Endothelial cell of umbilical vein (primary cell): ENCODE measurements around the gene TOMM20. TPM values are rescaled to one million over a fixed set of nuclear protein-coding genes. Genes with fewer than 3 reads are reported as not detected.

Experiments
- BruUV-seq: library from RNA; stranded (reverse); fragments of 400-500 nt; replicated peaks from 2 replicates; lab custom pipeline; 2021; lab: Mats Ljungman, UMichigan
- CTCF ChIA-PET: fragments of 300-600, 350-600 bp; sonication (Branson Sonifier 250); formaldehyde crosslinking; loops from one replicate; lab custom pipeline; 2021; ENCODE audit warnings: antibody characterized with exemption, inconsistent platforms; lab: Charles Lee
- POLR2A ChIA-PET: fragments of 300-600, 350-600 bp; sonication (Branson Sonifier 250); formaldehyde crosslinking; loops from one replicate; lab custom pipeline; 2021; ENCODE audit warnings: antibody characterized with exemption, inconsistent platforms; lab: Charles Lee
- DNase-seq: peaks from one replicate; pipeline ENCODE4 v3.0.0-alpha.2; 2011; ENCODE audit warnings: low read depth, low spot score
- FAIRE-seq: peaks from 2 replicates; lab custom pipeline; 2011; peaks lifted over from hg19 to GRCh38; lab: Jason Lieb, UNC
- H2AFZ ChIP-seq: 2 replicates; pipeline ENCODE4 v1.6.0; 2012; ENCODE audit warnings: low read depth, low read length, control low read depth, inconsistent platforms
- H3K27ac ChIP-seq: 2 replicates; pipeline ENCODE4 v1.5.1; 2011; ENCODE audit warnings: low read depth, mild to moderate bottlenecking, control low read depth, low read length, moderate library complexity; ENCODE audit not compliant: insufficient read depth
- H3K27me3 ChIP-seq, 2 experiments: 2 replicates each; pipeline versions ENCODE4 v1.6.0 to v1.6.1; 2011; ENCODE audit warnings: low read length in 2 of 2, mixed read lengths in 1 of 2; ENCODE audit not compliant: control insufficient read depth in 2 of 2, insufficient read depth in 2 of 2
- H3K36me3 ChIP-seq, 2 experiments: 2 replicates in 1 of 2; 3 replicates in 1 of 2; pipeline ENCODE4 v1.5.1; 2011; ENCODE audit warnings: low read length in 2 of 2, mild to moderate bottlenecking in 1 of 2, moderate library complexity in 1 of 2; ENCODE audit not compliant: control insufficient read depth in 2 of 2, insufficient read depth in 2 of 2; ENCODE audit errors: extremely low read depth in 1 of 2
- H3K4me1 ChIP-seq: 3 replicates; pipeline ENCODE4 v1.5.1; 2011; ENCODE audit warnings: mild to moderate bottlenecking, low read length; ENCODE audit not compliant: control insufficient read depth, insufficient read depth; ENCODE audit errors: extremely low read depth
- H3K4me2 ChIP-seq: 2 replicates; pipeline ENCODE4 v1.6.1; 2011; ENCODE audit warnings: low read length, control low read depth, mixed read lengths; ENCODE audit not compliant: insufficient read depth
- H3K4me3 ChIP-seq, 3 experiments: fragments of 200-600 bp in 1 of 3; sonication (generic), shearing (Covaris generic) in 1 of 3; replicated peaks in 1 of 3; 2 replicates each; pipeline ENCODE4 v1.5.1; 2011 to 2016; ENCODE audit warnings: control low read depth in 3 of 3, low read length in 3 of 3, mild to moderate bottlenecking in 2 of 3, inconsistent platforms in 1 of 3, low read depth in 1 of 3, moderate library complexity in 1 of 3; ENCODE audit not compliant: insufficient read depth in 1 of 3
- H3K79me2 ChIP-seq: 2 replicates; pipeline ENCODE4 v1.6.0; 2012; ENCODE audit warnings: low read length, inconsistent platforms; ENCODE audit not compliant: control insufficient read depth, insufficient read depth
- H3K9ac ChIP-seq: replicated peaks from 2 replicates; pipeline ENCODE3; 2011; ENCODE audit warnings: low read length, control low read depth; ENCODE audit not compliant: insufficient read depth; ENCODE audit errors: extremely low read depth
- H3K9me1 ChIP-seq: replicated peaks from 3 replicates; pipeline ENCODE4 v1.6.0; 2011; ENCODE audit warnings: mild to moderate bottlenecking, low read length; ENCODE audit not compliant: control insufficient read depth, insufficient read depth; ENCODE audit errors: extremely low read depth
- H3K9me3 ChIP-seq: replicated peaks from 2 replicates; pipeline ENCODE4 v1.5.1; 2012; ENCODE audit warnings: low read length, inconsistent platforms; ENCODE audit not compliant: control insufficient read depth, insufficient read depth
- H4K20me1 ChIP-seq: replicated peaks from 2 replicates; pipeline ENCODE3; 2011; ENCODE audit warnings: mild to moderate bottlenecking, low read length; ENCODE audit not compliant: control insufficient read depth, insufficient read depth; ENCODE audit errors: extremely low read depth
- FOS ChIP-seq: IDR thresholded peaks from 2 replicates; pipeline ENCODE4 v1.6.1; 2011; ENCODE audit warnings: mild to moderate bottlenecking, low read length, moderate library complexity, borderline replicate concordance; ENCODE audit not compliant: insufficient read depth
- GATA2 ChIP-seq: IDR thresholded peaks from 2 replicates; pipeline ENCODE4 v1.7.0; 2011; ENCODE audit warnings: low read depth, mild to moderate bottlenecking, moderate library complexity, mixed read lengths, low read length; ENCODE audit not compliant: insufficient read length, insufficient read depth
- JUN ChIP-seq: IDR thresholded peaks from 2 replicates; pipeline ENCODE4 v1.6.1; 2011; ENCODE audit warnings: borderline replicate concordance, low read depth; ENCODE audit not compliant: insufficient read length, insufficient read depth
- MYC ChIP-seq: IDR thresholded peaks from one replicate; pipeline ENCODE4 v1.6.1; 2011; ENCODE audit warnings: mild to moderate bottlenecking, low read depth, low read length
- POLR2A ChIP-seq: IDR thresholded peaks from 2 replicates; pipeline ENCODE4 v1.6.1; 2012; ENCODE audit warnings: low read depth, mild to moderate bottlenecking, control low read depth, low read length
- POLR2AphosphoS5 ChIP-seq: IDR thresholded peaks from 2 replicates; pipeline ENCODE4 v1.6.1; 2012; ENCODE audit warnings: low read depth, mild to moderate bottlenecking, control low read depth, low read length, moderate library complexity; ENCODE audit not compliant: insufficient read depth
- dilution Hi-C: fragments of 300-500 bp; cut with MboI; formaldehyde crosslinking; loops from one replicate; pipeline ENCODE4 v1.15.0; 2019; ENCODE audit warnings: low sequenced_read_pairs; ENCODE audit not compliant: extremely low pct_ligation_motif_present
- intact Hi-C: fragments of 100-400 bp; cut with micrococcal nuclease; formaldehyde crosslinking; loops from one replicate; pipeline ENCODE4 v1.10.0; 2022
- polyA plus RNA-seq, 4 experiments: library from polyadenylated mRNA; depleted of rRNA in 3 of 4; stranded (reverse) in 3 of 4; unstranded in 1 of 4; fragments of >200 nt; gene quantifications; 2 replicates each; pipeline versions ENCODE4 v1.2.1 to v1.2.3, GENCODE V29; 2011 to 2012; ENCODE audit warnings: missing spikeins in 1 of 4
- total RNA-seq: library from RNA; stranded (reverse); gene quantifications from 2 replicates; pipeline ENCODE4 v1.2.3, GENCODE V29; 2021
- TF ChIP-seq, protein P1 (sequence below), 2 donors: IDR thresholded peaks; 1 replicate in 1 of 2; 2 replicates in 1 of 2; pipeline ENCODE4 v1.5.1; 2011; ENCODE audit warnings: low read length in 2 of 2, mild to moderate bottlenecking in 2 of 2, moderate library complexity in 2 of 2, control low read depth in 1 of 2, inconsistent platforms in 1 of 2, low read depth in 1 of 2; ENCODE audit not compliant: insufficient read depth in 1 of 2; ENCODE audit errors: extremely low read depth in 1 of 2

The TOMM20 gene
- total and polyA plus RNA-seq, 2 donors (not counting 3 experiments of a cell fraction or from before 2014, with no cell fraction given) = 42.5 to 98.4 TPM

DNA sequence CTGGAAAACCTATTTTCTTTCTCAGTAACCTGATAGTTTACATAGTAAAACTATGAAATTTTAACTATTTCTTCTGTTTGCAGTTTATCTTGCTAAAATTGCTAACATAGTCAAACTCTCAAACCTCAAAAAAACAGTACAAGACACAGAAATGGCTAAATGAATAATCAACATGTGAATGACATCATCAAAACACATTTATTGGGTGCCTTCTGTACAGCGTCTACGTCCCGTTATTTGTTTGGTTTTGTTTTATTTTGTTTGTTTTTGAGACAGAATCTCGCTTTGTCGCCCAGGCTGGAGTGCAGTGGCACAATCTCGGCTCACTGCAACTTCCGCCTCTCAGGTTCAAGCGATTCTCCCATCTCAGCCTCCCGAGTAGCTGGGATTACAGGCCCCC is 21.2 kb upstream of the TOMM20 start:
- FAIRE-seq (no peak), DNase-seq (no peak)
- H4K20me1 ChIP-seq = no peaks in the 10 kb centered on the region
- peaks cover 3% of the 10 kb centered on the region for H3K79me2 ChIP-seq
- no peak overlapping the region for H3K9ac ChIP-seq
- H3K36me3 ChIP-seq = peaks cover 4 to 11% of the 10 kb centered on the region in 2 experiments
- CTCF ChIA-PET = no interaction called here
- H3K4me1 ChIP-seq = no peaks in the 10 kb centered on the region
- H3K27ac ChIP-seq = no peak overlapping the region
- H3K27me3 ChIP-seq = no peaks in the 10 kb centered on the region
- no peaks in the 10 kb centered on the region for H3K9me3 ChIP-seq
- POLR2A ChIA-PET = no interaction called here
- no peak overlapping the region for H2AFZ ChIP-seq
- H3K9me1 ChIP-seq = no peaks in the 10 kb centered on the region
- no TSS peak for BruUV-seq
- intact Hi-C loops (no loop called here), dilution Hi-C loops (no loop called here)
- H3K4me2 ChIP-seq = no peak overlapping the region
- H3K4me3 ChIP-seq = no peak overlapping the region
- no peak for TF ChIP-seq JUN

DNA sequence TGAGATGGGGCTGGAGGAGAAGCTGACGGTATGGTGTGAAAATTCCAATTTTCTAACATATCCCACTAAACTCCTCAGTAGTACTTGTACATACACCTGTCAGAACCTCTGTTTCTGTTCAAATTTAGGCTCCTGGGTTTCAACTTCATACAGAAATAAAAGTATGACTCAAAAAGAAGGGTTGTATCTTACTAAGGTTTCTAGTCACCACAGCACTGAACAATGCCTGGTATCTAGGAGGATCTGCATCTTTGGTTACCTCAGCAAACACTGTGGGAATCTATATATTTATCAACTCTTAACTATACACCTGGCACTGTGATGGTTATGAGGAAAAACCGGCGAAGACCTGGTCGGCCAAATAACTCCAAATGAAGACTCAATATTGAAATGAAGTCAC is 18.6 kb upstream of the TOMM20 start:
- no peaks in the 10 kb centered on the region for H3K9me3 ChIP-seq
- no peak overlapping the region for H2AFZ ChIP-seq
- DNase-seq = no peak
- peaks cover 3% of the 10 kb centered on the region for H3K79me2 ChIP-seq
- H3K4me3 ChIP-seq = no peak overlapping the region
- no TSS peak for BruUV-seq
- dilution Hi-C loops (no loop called here), intact Hi-C loops (no loop called here)
- H3K36me3 ChIP-seq = peaks cover 0 to 13% of the 10 kb centered on the region in 2 experiments
- H3K27ac ChIP-seq = no peak overlapping the region
- no peak overlapping the region for H3K9ac ChIP-seq
- H4K20me1 ChIP-seq = no peaks in the 10 kb centered on the region
- no peaks in the 10 kb centered on the region for H3K4me1 ChIP-seq
- H3K27me3 ChIP-seq = no peaks in the 10 kb centered on the region
- no peak overlapping the region for H3K4me2 ChIP-seq
- H3K9me1 ChIP-seq = no peaks in the 10 kb centered on the region
- ChIA-PET POLR2A (no interaction called here), CTCF (no interaction called here)
- FAIRE-seq = no peak
- TF ChIP-seq, protein P1, sequence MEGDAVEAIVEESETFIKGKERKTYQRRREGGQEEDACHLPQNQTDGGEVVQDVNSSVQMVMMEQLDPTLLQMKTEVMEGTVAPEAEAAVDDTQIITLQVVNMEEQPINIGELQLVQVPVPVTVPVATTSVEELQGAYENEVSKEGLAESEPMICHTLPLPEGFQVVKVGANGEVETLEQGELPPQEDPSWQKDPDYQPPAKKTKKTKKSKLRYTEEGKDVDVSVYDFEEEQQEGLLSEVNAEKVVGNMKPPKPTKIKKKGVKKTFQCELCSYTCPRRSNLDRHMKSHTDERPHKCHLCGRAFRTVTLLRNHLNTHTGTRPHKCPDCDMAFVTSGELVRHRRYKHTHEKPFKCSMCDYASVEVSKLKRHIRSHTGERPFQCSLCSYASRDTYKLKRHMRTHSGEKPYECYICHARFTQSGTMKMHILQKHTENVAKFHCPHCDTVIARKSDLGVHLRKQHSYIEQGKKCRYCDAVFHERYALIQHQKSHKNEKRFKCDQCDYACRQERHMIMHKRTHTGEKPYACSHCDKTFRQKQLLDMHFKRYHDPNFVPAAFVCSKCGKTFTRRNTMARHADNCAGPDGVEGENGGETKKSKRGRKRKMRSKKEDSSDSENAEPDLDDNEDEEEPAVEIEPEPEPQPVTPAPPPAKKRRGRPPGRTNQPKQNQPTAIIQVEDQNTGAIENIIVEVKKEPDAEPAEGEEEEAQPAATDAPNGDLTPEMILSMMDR (IDR thresholded peaks at IDR 0.05; ENCODE audit: extremely low read depth in 1 of 2, insufficient read depth in 1 of 2, low read depth in 1 of 2, low read length in 2 of 2) = no peak
- TF ChIP-seq FOS (no peak), POLR2AphosphoS5 (no peak), POLR2A (no peak), GATA2 (no peak), MYC (no peak)
